Liver (tissue), 9 donors: ENCODE results near the gene LAMC3. TPM values are rescaled to one million over a fixed set of nuclear protein-coding genes. Genes with fewer than 3 reads are reported as not detected.

ENCODE experiments used
- DNase-seq: peaks from one replicate; pipeline ENCODE4 v3.0.0-alpha.2; 2017; ENCODE audit warnings: low spot score
- H3K27ac ChIP-seq, 2 donors: one replicate each; pipeline ENCODE4 v1.7.0; 2013; ENCODE audit warnings: inconsistent platforms in 2 of 2, low read length in 2 of 2, control low read depth in 1 of 2, low read depth in 1 of 2, mild to moderate bottlenecking in 1 of 2
- H3K27me3 ChIP-seq, 4 donors: one replicate each; pipeline versions ENCODE4 v1.6.1 to v1.7.0; 2013; ENCODE audit warnings: low read length in 3 of 4, inconsistent platforms in 1 of 4, mild to moderate bottlenecking in 1 of 4, moderate library complexity in 1 of 4; ENCODE audit not compliant: control insufficient read depth in 4 of 4, insufficient read depth in 4 of 4
- H3K36me3 ChIP-seq, 4 donors: one replicate each; pipeline versions ENCODE4 v1.6.1 to v1.7.0; 2013; ENCODE audit warnings: low read length in 3 of 4, mild to moderate bottlenecking in 3 of 4, low read depth in 1 of 4, moderate library complexity in 1 of 4; ENCODE audit not compliant: control insufficient read depth in 4 of 4, insufficient read depth in 3 of 4
- H3K4me1 ChIP-seq, 4 donors: one replicate each; pipeline versions ENCODE4 v1.6.1 to v1.7.0; 2013; ENCODE audit warnings: low read length in 3 of 4, mild to moderate bottlenecking in 3 of 4, moderate library complexity in 1 of 4; ENCODE audit not compliant: control insufficient read depth in 4 of 4, insufficient read depth in 4 of 4
- H3K4me3 ChIP-seq, 3 donors: one replicate each; pipeline versions ENCODE4 v1.6.1 to v1.7.0; 2013; ENCODE audit warnings: low read length in 3 of 3, control low read depth in 1 of 3, low read depth in 1 of 3, mild to moderate bottlenecking in 1 of 3
- H3K9ac ChIP-seq, 2 donors: one replicate each; pipeline ENCODE4 v1.7.0; 2013; ENCODE audit warnings: low read length in 2 of 2, mild to moderate bottlenecking in 2 of 2, moderate library complexity in 2 of 2, control low read depth in 1 of 2, low read depth in 1 of 2
- H3K9me3 ChIP-seq, 4 donors: one replicate each; pipeline versions ENCODE4 v1.6.1 to v1.7.0; 2013; ENCODE audit warnings: low read length in 3 of 4; ENCODE audit not compliant: control insufficient read depth in 4 of 4
- EGR1 ChIP-seq, 2 donors: IDR thresholded peaks; 2 replicates each; pipeline ENCODE4 v1.6.1; 2016 to 2018; ENCODE audit warnings: antibody characterized with exemption in 2 of 2, low read depth in 2 of 2
- FOXA1 ChIP-seq: IDR thresholded peaks from 2 replicates; pipeline ENCODE4 v1.6.1; 2016; ENCODE audit warnings: antibody characterized with exemption
- FOXA2 ChIP-seq: IDR thresholded peaks from 2 replicates; pipeline ENCODE4 v1.6.1; 2016; ENCODE audit warnings: antibody characterized with exemption
- HNF4A ChIP-seq, 2 donors: conservative IDR thresholded peaks; 2 replicates each; pipeline ENCODE4 v1.6.1; 2016; ENCODE audit warnings: antibody characterized with exemption in 2 of 2, mild to moderate bottlenecking in 2 of 2
- HNF4G ChIP-seq: IDR thresholded peaks from 2 replicates; pipeline ENCODE4 v1.6.1; 2016; ENCODE audit warnings: antibody characterized with exemption
- JUND ChIP-seq, 2 donors: IDR thresholded peaks; 2 replicates each; pipeline ENCODE4 v1.6.1; 2016; ENCODE audit warnings: antibody characterized with exemption in 2 of 2
- MAX ChIP-seq: IDR thresholded peaks from 2 replicates; pipeline ENCODE4 v1.6.1; 2016; ENCODE audit warnings: antibody characterized with exemption
- NR2F2 ChIP-seq: IDR thresholded peaks from 2 replicates; pipeline ENCODE4 v1.6.1; 2016; ENCODE audit warnings: antibody characterized with exemption
- REST ChIP-seq: IDR thresholded peaks from 2 replicates; pipeline ENCODE4 v1.6.1; 2016; ENCODE audit warnings: antibody characterized with exemption, mild to moderate bottlenecking
- RXRA ChIP-seq, 2 donors: IDR thresholded peaks; 2 replicates each; pipeline ENCODE4 v1.6.1; 2017 to 2018; ENCODE audit warnings: antibody characterized with exemption in 2 of 2, mild to moderate bottlenecking in 1 of 2
- SP1 ChIP-seq: IDR thresholded peaks from 2 replicates; pipeline ENCODE4 v1.6.1; 2018; ENCODE audit warnings: antibody characterized with exemption, mild to moderate bottlenecking
- TAF1 ChIP-seq: conservative IDR thresholded peaks from 2 replicates; pipeline ENCODE4 v1.6.1; 2016; ENCODE audit warnings: antibody characterized with exemption, mild to moderate bottlenecking
- YY1 ChIP-seq: IDR thresholded peaks from 2 replicates; pipeline ENCODE4 v1.6.1; 2016; ENCODE audit warnings: antibody characterized with exemption, mild to moderate bottlenecking
- ZBTB33 ChIP-seq: IDR thresholded peaks from 2 replicates; pipeline ENCODE4 v1.6.1; 2016; ENCODE audit warnings: antibody characterized with exemption
- WGBS: extraction: QIAGEN DNeasy Blood & Tissue Kit; methylation state at CpG from one replicate; pipeline ENCODE4 v1.1.7; 2013; 5-methylcytosine and 5-hydroxymethylcytosine counted together
- polyA plus RNA-seq, 2 donors: library from polyadenylated mRNA; stranded (reverse) in 1 of 2; unstranded in 1 of 2; fragments of 200-250 nt in 1 of 2; fragments of >200 nt in 1 of 2; fragmentation: Nextera tagmentation in 1 of 2; extraction: Ambion mirVana in 1 of 2; gene quantifications; one replicate each; pipeline versions ENCODE4 v1.2.1 to v1.2.3, GENCODE V29; 2013 to 2015
- total RNA-seq, 2 donors: library from RNA; depleted of rRNA; stranded (reverse); fragments of >200 nt; gene quantifications; one replicate each; pipeline ENCODE4 v1.2.3, GENCODE V29; 2014
- TF ChIP-seq, protein P1 (sequence below): IDR thresholded peaks from 2 replicates; pipeline ENCODE4 v1.6.1; 2016; ENCODE audit warnings: antibody characterized with exemption
- TF ChIP-seq, protein P2 (sequence below): fragments of 150-350 bp; IDR thresholded peaks from 2 replicates; pipeline ENCODE4 v1.5.1; 2017; ENCODE audit warnings: improper control_type of control experiment, low read depth, low read length; ENCODE audit not compliant: missing input control
- donor health status: healthy.
- donor health status: healthy.
- donor health status: healthy.
- donor health status: healthy.
- donor health status: healthy.

LAMC3 gene
- total and polyA plus RNA-seq, 4 donors: 1.4 to 5.9 (median 2.9) TPM

GRCh38 chr9:131125288-131126058, 116.5 kb downstream of the LAMC3 start, which contains the start of gene NUP214 (continued):
- TF ChIP-seq REST (peak; percentile 48), EGR1 (IDR thresholded peaks at IDR 0.05; ENCODE audit: low read depth in 2 of 2) (peak in 1 of 2 donors; percentile 49), HNF4A (conservative IDR thresholded peaks at IDR 0.05) (peak in 1 of 2 donors; percentile 21), NR2F2 (peak; percentile 85), FOXA2 (no peak), YY1 (peak; percentile 68)
- TF ChIP-seq, protein P1, sequence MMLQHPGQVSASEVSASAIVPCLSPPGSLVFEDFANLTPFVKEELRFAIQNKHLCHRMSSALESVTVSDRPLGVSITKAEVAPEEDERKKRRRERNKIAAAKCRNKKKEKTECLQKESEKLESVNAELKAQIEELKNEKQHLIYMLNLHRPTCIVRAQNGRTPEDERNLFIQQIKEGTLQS: no peak

GRCh38 chr9:131126059-131126426, 117.1 kb downstream of the LAMC3 start:
- peaks cover 2 to 23% (median 19%) of the 10 kb centered on the region in 4 donors for H3K4me1 ChIP-seq
- no peaks in the 10 kb centered on the region for H3K9me3 ChIP-seq
- peak overlapping the region; percentile 58 to 86 for H3K9ac ChIP-seq
- DNase-seq: no peak
- under 1% methylated on average over 11 of the region's 11 CpGs for WGBS
- H3K27me3 ChIP-seq: no peaks in the 10 kb centered on the region
- peaks cover 2 to 35% (median 29%) of the 10 kb centered on the region in 4 donors for H3K36me3 ChIP-seq
- H3K27ac ChIP-seq: peak overlapping the region; percentile 61 to 77
- H3K4me3 ChIP-seq: peak overlapping the region; percentile 83 to 100 (median 98)
- TF ChIP-seq NR2F2 (no peak), RXRA (IDR thresholded peaks at IDR 0.05) (peak; percentile 46 to 53), ZBTB33 (no peak), TAF1 (no peak), HNF4A (conservative IDR thresholded peaks at IDR 0.05) (peak; percentile 53 to 72)

DNA sequence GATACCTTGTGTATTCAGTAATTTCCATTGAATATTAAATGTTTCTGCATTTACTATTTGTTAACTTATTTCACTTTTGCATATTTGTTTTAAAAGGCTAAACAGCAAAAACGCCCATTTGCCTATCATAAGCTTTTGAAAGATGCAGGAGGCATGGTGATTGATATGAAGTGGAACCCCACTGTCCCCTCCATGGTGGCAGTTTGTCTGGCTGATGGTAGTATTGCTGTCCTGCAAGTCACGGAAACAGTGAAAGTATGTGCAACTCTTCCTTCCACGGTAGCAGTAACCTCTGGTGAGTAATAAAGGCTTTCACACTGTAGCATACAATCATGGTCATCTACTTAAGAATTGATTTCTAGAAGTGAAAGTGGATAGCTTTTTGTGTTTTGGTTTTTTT, 120.2 kb downstream of the LAMC3 start:
- no peak for DNase-seq
- H3K4me1 ChIP-seq: peaks cover 2 to 23% (median 19%) of the 10 kb centered on the region in 4 donors
- no peak overlapping the region for H3K9ac ChIP-seq
- H3K36me3 ChIP-seq: peaks cover 12 to 63% (median 55%) of the 10 kb centered on the region in 4 donors
- H3K4me3 ChIP-seq: no peak overlapping the region
- no peaks in the 10 kb centered on the region for H3K9me3 ChIP-seq
- no peak overlapping the region for H3K27ac ChIP-seq
- no peaks in the 10 kb centered on the region for H3K27me3 ChIP-seq
- 89% methylated on average over 3 of the region's 3 CpGs for WGBS
- TF ChIP-seq SP1 (no peak), HNF4A (conservative IDR thresholded peaks at IDR 0.05) (no peak), FOXA2 (no peak), YY1 (no peak), JUND (IDR thresholded peaks at IDR 0.05) (no peak), REST (no peak), EGR1 (IDR thresholded peaks at IDR 0.05; ENCODE audit: low read depth in 2 of 2) (no peak), RXRA (IDR thresholded peaks at IDR 0.05) (no peak), MAX (no peak), NR2F2 (no peak), TAF1 (no peak), FOXA1 (no peak), HNF4G (no peak)
- TF ChIP-seq, protein P1: no peak
- TF ChIP-seq, protein P2, sequence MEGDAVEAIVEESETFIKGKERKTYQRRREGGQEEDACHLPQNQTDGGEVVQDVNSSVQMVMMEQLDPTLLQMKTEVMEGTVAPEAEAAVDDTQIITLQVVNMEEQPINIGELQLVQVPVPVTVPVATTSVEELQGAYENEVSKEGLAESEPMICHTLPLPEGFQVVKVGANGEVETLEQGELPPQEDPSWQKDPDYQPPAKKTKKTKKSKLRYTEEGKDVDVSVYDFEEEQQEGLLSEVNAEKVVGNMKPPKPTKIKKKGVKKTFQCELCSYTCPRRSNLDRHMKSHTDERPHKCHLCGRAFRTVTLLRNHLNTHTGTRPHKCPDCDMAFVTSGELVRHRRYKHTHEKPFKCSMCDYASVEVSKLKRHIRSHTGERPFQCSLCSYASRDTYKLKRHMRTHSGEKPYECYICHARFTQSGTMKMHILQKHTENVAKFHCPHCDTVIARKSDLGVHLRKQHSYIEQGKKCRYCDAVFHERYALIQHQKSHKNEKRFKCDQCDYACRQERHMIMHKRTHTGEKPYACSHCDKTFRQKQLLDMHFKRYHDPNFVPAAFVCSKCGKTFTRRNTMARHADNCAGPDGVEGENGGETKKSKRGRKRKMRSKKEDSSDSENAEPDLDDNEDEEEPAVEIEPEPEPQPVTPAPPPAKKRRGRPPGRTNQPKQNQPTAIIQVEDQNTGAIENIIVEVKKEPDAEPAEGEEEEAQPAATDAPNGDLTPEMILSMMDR: no peak
